SK-MEL-5 (cell line): Measurements from ENCODE around the gene AGER. TPM values are rescaled to one million over a fixed set of nuclear protein-coding genes. Genes with fewer than 3 reads are reported as not detected.
"Not testable (repeated sequence)": the region's sequence is repeated elsewhere in the genome, so short reads cannot be mapped to it uniquely, and the experiment has no call there.

Experiments used
- DNase-seq: peaks from one replicate; pipeline ENCODE4 v3.0.0-alpha.2; 2016; ENCODE audit warnings: low read depth, low spot score
- in situ Hi-C: cut with HindIII; loops from 2 replicates; pipeline ENCODE4 v1.10.0; 2016; ENCODE audit warnings: low sequenced_read_pairs, high pct_unique_total_duplicates, low pct_unique_long_range_greater_than_20kb
- polyA plus RNA-seq, 2 experiments: library from polyadenylated mRNA; depleted of rRNA; stranded (reverse); fragments of >200 nt; gene quantifications; 2 replicates each; pipeline ENCODE4 v1.2.3, GENCODE V29; 2015
- total RNA-seq: library from RNA; depleted of rRNA; stranded (reverse); fragments of >200 nt; shearing (Covaris generic); gene quantifications from 2 replicates; pipeline ENCODE4 v1.2.3, GENCODE V29; 2014; rRNA removed

AGER gene
- total RNA-seq = 0.35 and 0.85 TPM in 2 replicates
- 0.54 and 0.77 TPM in 2 replicates for polyA plus RNA-seq (2015; cell fraction: cytosol; rRNA removed)
- polyA plus RNA-seq (2015; cell fraction: nucleus; rRNA removed) = 9.4 and 34.2 TPM in 2 replicates

DNA sequence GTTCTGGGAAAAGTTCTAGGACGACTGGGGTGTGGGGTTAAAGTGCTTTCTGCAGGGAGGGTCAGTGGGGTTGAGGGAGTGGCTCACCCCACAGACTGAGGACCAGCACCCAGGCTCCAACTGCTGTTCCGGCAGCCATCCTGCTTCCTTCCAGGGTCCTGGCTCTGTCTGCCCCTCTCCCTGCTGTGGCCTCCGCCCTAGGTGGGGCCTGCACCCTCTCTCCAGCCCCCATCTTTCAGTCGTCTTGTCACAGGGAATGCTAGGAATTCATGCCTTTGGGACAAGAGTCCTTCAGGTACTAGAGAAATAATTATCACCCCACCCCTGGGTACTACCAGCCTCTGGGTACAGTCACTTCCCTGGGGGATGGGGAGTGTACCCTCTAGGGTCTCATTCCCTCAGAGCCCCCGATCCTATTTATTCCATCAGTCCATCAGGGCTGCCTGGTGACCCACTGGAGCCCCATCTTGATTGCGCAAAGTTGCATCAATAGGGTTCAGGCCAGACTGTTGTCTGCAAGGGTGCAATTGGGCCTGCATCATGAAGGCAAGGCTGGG, at the start of gene AGER:
Gene AGER, minus strand, starts transcription at position 170 of the 557 bp plus-strand sequence. Its CDS starts 31 bp downstream, at position 139.
- in situ Hi-C loops = no loop called here
- no peak for DNase-seq

DNA sequence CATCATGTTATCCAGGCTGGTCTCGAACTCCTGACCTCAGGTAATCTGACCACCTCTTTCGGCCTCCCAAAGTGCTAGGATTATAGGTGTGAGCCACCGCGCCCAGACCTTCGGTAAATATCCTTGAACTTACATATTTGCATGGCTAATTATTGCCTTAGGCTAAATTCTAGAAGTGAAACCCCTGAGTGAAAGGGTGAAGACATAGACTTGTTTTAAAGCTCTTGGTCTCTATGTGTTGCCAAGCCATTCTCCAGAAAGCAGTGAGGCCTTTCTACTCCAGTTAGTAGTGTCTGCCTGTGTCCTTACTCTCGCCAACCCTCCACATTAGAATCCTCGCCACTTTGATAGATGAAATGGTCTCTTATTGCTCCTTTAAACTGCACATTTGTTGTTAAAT, 42.4 kb upstream of the AGER start:
- DNase-seq = no peak
- in situ Hi-C loops = no loop called here

DNA sequence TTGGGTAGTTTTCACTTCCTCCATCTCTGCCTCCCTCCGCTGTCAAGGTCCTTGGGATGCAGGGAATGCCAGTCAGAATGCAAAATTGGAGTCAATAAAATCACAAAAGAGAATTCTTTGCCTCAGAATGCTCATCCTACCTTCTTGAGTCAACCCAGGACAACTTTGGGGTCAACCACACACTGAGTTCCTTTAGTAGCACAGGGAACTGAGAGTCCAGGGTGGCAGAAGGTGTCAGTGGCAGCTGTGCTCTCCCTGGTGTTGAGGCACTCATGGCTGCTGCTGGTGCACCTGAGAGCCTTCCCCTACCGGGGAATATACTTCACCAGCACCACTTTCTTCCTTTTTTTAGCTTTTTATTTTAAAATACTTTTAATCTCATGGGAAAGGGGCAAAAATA, 40.6 kb upstream of the AGER start:
- no peak for DNase-seq
- in situ Hi-C loops = no loop called here

DNA sequence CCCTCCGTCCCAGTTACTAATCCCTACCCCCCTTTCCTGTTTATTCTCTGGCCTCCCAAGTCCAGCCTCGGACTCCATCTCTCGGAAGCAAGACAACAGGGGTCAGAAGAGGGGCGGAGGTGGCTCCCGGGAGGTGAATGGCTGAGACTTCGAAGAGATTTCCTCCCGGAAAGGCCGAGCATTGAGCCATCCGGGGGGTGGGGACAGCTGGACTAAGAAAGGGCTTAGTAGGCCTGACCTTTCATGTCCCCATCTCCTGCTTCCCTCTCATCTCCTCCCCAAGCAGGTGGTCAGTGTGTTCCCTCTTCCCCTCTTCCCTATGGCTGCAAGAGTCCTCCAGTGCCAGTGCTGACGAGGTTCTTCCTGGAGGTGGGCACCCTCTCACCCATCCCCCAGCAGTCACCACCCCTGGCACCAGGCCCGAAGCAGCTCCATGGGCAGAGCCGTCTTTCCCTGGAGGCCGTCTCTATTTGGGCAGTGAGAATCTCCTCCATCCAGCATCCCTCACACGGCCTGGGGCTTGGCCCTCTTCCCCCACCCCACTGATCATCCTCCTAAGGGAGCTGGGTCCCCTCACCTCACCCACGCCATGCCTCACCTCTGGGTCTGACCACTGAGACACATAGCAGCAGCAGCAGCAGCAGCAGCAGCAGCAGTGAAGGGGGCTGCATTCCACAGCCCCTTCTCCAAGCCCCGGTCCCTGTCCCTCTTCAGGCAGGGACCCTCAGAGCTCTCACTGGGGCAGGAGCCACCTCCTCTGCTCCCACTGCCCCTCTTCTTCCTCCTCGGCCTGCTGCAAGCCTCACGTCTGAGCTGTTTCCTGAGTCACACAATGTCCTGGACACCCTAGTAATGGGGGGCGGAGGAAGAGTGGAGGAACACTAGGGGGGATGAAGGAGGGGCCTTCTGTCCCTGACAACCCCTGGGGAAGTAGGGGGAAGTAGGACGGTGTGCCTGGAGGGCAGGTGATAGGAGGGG, 39.5 kb upstream of the AGER start, which contains the start of gene NOTCH4:
Gene NOTCH4, minus strand, starts transcription at position 810 of the 978 bp plus-strand sequence. Its CDS starts 139 bp downstream, at position 671.
- DNase-seq = no peak
- in situ Hi-C loops = no loop called here

DNA sequence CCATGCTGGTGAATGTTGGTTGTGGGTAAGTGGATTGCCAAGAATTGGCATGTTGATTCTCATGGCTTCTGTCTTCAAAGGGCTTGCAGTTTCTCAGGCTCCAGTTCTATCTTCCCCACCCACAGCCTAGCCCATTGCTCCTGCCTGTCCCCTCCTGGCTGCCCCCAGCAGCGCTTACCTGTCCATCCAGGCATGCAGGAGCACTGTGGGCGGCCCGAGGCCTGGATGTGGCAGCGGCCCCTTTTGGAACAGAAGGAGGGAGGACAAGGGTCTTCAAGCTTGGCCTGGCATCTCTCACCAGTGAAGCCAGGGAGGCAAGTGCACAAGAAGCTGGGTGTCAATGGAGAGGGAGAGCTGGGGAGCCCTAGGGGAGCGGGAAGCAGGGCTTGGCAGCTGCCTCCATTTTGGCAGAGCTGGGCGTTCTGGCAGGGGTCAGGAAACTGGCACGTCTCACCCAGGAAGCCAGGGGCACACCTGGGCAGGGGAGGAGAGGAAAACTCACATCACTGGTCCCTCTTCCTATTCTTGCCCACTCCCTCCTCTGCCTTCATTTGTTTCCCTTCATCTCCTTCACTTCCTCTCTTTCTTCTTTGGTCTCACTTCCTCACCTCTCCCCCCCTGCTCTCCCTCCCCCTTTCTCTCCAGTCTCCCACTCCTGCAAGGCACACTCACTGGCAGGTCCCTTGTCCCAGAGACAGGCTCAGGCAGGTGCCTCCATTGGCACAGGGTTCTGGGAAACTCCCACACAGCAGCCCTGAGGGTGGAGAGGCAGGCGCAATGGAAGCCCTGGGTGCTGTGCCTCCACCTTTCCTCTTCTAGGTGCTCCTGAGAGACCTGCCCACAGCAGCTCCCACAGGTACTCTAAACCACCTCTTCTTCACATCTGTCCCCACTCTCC, 38.5 kb upstream of the AGER start:
- DNase-seq = no peak
- in situ Hi-C loops = no loop called here

DNA sequence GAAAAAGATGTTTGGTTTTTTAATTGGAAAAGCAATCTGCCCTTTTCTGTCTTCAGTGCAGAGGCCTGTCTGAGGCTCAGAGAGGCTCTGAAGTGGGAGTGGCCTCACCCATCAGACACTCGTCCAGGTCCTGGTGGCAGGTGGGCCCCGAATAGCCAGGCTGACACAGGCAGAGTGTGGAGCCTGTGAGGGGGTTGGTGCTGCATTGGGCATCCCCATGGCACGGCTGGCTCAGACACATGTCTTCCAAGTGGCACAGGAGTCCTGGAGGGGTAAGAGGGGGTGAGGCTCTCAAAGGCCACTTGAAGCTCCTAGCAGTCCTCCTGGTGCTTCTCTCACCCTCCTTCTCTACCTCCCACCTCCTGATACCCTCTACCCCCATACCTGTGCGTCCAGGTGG, 36.0 kb upstream of the AGER start:
- in situ Hi-C loops = no loop called here

DNA sequence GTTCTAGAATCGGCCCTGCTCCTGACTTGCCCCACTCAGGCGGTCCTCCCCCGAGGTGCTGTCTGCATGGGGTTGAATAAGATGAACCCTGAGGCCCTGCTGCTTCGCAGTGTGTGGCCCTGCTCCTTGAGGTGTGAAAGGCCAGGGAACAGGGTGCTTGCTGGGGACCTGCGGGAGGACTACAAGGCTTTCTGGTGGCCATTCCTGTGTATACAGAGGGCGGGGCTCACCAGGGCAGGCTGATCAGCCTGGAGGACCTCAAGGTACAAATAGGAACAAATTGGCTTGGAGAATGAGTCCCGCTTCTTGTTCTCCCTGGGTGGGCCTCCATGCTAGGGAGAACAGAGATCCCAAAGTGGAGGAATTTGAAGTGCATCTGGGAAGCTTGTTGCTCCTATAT, 34.1 kb upstream of the AGER start:
- in situ Hi-C loops = no loop called here
- DNase-seq = no peak

More for the DNA sequence above, 36.0 kb upstream of the AGER start:
- DNase-seq = no peak

DNA sequence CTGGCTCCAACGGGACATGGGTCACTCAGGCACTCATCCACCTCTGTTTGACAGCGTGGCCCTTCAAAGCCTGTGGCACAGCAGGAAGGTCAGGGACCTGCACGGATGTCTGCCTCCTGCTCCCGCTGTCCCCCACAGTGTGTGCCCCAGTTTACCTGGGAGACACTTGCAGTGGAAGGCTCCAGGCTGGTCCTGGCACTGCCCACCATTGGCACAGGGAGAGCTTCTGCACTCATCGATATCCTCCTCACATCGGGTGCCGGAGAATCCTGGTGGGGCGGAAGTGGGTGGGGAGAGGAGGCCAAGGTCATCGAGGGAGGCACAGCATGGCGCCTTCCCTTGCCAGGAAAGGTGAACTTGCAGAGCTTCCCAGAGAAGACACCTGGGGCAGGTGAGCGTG, 32.9 kb upstream of the AGER start:
- no peak for DNase-seq
- in situ Hi-C loops = no loop called here

DNA sequence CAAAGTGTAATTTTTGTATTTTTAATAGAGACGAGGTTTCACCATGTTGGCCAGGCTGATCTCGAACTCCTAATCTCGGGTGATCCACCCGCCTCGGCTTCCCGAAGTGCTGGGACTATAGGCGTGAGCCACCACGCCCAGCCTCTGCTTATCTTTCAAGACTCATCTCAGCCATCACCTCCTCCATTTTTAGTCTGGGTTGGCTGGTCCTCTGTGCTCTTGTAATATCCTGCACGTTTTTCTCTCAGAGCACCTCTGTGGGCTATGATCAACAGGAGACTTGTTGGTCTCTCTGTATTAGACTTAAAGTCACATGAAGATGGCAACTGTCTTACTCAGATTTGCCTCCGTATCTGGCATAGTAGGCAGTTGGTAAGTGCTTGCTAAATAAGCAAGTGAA, 32.2 kb upstream of the AGER start:
- in situ Hi-C loops = no loop called here
- no peak for DNase-seq

DNA sequence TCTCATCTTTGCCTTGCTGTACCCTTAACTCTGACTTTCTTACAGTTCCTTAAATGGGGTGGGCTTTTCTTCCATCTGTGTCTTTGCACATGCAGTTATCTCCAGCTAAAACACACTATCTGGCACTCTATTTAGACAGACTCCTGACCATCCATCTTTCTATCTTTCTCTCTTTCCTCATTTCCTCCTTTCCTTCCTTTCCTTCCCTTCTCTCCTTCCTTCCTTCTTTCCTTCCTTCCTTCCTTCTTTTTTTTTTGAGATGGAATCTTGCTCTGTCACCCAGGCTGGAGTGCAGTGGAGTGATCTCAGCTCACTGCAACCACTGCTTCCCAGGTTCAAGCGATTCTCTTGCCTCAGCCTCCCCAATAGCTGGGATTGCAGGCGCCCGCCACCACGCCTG, 31.6 kb upstream of the AGER start:
- in situ Hi-C loops = no loop called here
- DNase-seq = no peak

DNA sequence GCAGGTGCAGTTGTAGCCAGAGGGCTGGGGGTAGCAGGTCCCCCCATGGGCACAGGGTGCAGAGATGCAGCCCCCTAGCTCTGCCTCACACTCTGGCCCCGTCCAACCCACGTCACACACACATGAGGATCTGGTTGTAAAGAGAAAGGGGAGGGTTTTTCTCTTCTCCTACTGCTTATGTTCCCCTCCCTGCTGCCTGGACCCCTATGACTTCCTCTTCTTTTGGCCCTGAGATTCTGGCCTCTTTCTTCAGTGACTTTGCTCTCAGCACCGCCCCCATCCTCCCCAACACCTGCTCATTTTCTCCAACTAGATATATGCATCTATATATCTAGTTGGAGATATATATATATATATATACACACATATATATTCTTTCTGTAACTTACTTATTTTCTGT, 30.1 kb upstream of the AGER start:
- in situ Hi-C loops = no loop called here
- DNase-seq = no peak

DNA sequence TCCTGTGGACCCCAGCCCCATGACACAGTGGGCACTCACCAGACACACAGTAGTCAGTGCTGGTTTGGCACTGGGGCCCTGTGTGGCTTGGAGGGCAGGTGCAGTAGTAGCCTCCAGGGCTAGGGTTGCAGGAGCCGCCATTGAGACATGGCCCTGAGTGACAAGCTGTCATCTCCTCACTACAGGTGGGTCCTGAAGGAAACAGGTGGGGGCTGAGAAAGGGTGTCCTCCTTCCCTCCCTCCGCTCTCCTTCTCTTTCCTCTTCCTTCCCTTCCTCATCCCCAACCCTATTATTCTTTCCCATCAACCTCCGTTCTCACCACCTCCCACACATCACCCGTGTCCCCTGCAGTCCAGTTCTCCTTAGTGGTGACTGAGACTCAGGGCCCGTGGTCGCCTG, 29.6 kb upstream of the AGER start:
- DNase-seq = no peak
- in situ Hi-C loops = no loop called here

DNA sequence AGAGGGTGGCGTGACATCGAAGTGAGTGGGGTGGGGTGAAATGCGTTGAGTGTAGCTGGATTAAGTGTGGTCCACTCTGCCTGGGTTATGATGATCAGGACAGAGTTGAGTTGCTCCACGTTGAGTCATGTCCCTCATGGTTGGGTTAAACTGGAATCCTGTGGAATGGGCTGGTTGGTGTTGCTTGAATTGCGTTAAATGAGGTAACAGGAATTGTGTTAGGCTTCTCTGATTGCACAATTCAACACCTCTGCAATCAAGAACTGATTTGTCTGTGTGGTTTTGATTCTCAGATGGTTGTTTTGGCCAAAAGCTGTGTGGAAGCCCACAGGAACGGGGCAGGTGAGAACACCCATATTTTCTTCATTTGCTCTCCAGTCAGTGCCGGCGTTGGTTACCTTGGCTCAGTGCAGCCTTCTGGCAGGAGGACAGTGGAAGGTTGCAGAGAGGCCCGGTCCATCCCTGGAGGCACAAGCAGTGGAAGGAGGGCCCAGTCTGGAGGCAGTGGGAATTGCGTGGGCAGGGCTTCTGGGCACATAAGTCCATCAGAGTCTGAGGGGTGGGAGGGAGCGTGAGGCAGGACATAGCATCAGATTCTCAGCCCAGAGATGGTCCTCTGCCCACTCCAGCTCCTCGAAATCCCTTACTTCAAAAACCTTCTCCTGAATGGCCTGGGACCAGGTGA, 28.2 kb upstream of the AGER start:
- no peak for DNase-seq
- in situ Hi-C loops = no loop called here

DNA sequence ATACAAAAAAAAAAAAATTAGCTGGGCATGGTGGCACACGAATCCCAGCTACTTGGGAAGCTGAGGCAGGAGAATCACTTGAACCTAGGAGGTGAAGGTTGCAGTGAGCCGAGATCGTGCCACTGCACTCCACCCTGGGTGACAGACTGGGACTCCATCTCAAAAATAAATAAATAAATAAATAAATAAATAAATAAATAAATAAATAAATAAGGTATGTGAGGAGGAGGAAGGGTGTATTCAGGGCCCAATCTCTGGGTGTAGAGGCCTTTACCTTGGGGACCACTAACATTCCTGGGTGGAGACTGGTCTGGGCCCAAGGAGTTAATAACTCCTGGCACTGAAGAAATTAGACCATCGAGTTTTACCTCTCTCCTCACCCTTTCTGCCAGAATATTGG, 27.4 kb upstream of the AGER start:
- in situ Hi-C loops, DNase-seq: not testable (repeated sequence)

DNA sequence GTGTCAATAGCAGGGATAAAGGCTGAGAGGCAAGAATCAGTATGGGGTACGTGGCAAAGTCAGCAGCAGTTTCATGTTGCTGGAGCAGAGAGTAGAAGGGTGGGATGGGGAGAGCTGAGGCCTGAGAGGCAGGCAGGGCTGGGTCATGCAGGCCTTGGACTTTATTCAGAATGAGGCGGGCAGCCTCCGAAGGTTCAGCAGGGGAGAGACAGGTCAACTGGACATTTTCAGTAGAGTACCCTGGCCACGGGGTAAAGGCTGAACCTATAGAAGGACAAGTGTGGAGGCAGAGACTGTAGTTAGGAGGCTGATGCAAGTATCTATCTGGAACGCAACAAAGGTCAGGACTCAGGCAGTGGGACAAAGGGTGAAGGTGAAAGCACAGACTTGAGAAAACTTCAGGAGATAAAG, 26.1 kb upstream of the AGER start:
- DNase-seq = no peak
- in situ Hi-C loops = no loop called here

DNA sequence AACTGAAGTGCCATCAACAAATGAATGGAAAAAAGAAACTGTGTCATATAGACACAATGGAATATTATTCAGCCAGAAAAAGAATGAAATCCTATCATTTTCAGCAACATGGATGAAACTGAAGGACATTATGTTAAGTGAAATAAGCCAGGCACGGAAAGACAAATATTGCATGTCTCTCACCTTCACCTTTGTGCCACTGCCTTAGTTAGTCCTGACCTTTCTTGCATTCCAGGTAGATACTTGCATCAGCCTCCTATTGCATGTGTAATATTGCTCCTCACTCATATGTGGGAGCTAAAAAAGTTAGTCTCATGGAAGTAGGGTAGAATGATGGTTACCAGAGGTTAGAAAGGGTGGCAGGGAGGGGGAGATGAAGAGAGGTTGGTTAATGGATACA, 24.9 kb upstream of the AGER start:
- no peak for DNase-seq
- in situ Hi-C loops = no loop called here

DNA sequence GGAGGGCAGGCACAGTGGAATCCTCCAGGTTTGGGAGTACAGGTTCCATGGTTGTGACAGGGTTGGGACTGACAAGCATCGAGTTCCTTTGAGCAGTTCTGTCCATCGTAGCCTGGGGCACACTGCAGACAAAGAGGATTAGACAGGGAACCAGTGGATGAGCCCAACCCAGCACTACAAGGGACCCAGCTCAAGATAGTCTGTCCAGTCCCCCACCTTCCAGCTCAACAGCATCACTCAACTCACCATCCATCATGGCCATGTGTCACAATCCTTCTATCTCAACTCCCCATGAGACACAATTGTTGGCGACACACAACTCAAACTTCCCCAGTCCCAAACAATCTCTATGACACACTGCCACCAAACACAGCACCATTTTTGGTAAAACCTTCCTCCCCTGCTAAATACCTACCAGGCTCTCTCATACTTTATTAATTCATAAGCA, 20.2 kb upstream of the AGER start:
- in situ Hi-C loops = no loop called here
- DNase-seq = no peak
